ENCODE measurements around the gene PLXNA2. TPM values are rescaled to one million over a fixed set of nuclear protein-coding genes. Genes with fewer than 3 reads are reported as not detected.
A peak's percentile ranks its signal among the peaks of the same experiment; 100 is the strongest.

Gene PLXNA2
- total and polyA plus RNA-seq, 2 of the 13 experiments (the other 11 are each of a cell fraction or from before 2014, with no cell fraction given): 1.1 to 2.1 TPM

GRCh38 chr1:208158640-208159554 is 85.3 kb downstream of the PLXNA2 start (continued):
- no peak for TF ChIP-seq RERE (CRISPR knock-in tag; IDR thresholded peaks at IDR 0.05; ENCODE audit: low read depth)
- TF ChIP-seq GABPA (IDR thresholded peaks at IDR 0.05; ENCODE audit: low read depth, low read length): no peak
- no peak for TF ChIP-seq GABPA (CRISPR knock-in tag; IDR thresholded peaks at IDR 0.05; ENCODE audit: low read depth)
- peak; percentile 83; the same call in 1 of the 2 replicates for TF ChIP-seq FOXO4 (CRISPR knock-in tag; conservative IDR thresholded peaks at IDR 0.05)
- no peak for TF ChIP-seq TGIF2 (CRISPR knock-in tag; IDR thresholded peaks at IDR 0.05)
- 0 out of 2 replicates have a peak, but pooled peaks have one; percentile 31 for TF ChIP-seq ZNF317 (CRISPR knock-in tag; IDR thresholded peaks at IDR 0.05)
- TF ChIP-seq PTBP1 (IDR thresholded peaks at IDR 0.05; ENCODE audit: low read depth, low read length, poor library complexity, severe bottlenecking): no peak
- TF ChIP-seq, protein P1, sequence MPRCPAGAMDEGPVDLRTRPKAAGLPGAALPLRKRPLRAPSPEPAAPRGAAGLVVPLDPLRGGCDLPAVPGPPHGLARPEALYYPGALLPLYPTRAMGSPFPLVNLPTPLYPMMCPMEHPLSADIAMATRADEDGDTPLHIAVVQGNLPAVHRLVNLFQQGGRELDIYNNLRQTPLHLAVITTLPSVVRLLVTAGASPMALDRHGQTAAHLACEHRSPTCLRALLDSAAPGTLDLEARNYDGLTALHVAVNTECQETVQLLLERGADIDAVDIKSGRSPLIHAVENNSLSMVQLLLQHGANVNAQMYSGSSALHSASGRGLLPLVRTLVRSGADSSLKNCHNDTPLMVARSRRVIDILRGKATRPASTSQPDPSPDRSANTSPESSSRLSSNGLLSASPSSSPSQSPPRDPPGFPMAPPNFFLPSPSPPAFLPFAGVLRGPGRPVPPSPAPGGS (CRISPR knock-in tag; IDR thresholded peaks at IDR 0.05): peak; percentile 90
- no peak for TF ChIP-seq KDM3A (CRISPR knock-in tag; IDR thresholded peaks at IDR 0.05; ENCODE audit: low read depth)
- TF ChIP-seq ZFP82 (CRISPR knock-in tag; IDR thresholded peaks at IDR 0.05; ENCODE audit: borderline replicate concordance): no peak
- no peak for TF ChIP-seq SIX1 (CRISPR knock-in tag; IDR thresholded peaks at IDR 0.05; ENCODE audit: borderline replicate concordance)
- no peak for TF ChIP-seq ZNF775 (CRISPR knock-in tag; IDR thresholded peaks at IDR 0.05; ENCODE audit: borderline replicate concordance)
- peak; percentile 31; the same call in 1 of the 2 replicates for TF ChIP-seq HDAC1 (CRISPR knock-in tag; IDR thresholded peaks at IDR 0.05)
- TF ChIP-seq, protein P2, sequence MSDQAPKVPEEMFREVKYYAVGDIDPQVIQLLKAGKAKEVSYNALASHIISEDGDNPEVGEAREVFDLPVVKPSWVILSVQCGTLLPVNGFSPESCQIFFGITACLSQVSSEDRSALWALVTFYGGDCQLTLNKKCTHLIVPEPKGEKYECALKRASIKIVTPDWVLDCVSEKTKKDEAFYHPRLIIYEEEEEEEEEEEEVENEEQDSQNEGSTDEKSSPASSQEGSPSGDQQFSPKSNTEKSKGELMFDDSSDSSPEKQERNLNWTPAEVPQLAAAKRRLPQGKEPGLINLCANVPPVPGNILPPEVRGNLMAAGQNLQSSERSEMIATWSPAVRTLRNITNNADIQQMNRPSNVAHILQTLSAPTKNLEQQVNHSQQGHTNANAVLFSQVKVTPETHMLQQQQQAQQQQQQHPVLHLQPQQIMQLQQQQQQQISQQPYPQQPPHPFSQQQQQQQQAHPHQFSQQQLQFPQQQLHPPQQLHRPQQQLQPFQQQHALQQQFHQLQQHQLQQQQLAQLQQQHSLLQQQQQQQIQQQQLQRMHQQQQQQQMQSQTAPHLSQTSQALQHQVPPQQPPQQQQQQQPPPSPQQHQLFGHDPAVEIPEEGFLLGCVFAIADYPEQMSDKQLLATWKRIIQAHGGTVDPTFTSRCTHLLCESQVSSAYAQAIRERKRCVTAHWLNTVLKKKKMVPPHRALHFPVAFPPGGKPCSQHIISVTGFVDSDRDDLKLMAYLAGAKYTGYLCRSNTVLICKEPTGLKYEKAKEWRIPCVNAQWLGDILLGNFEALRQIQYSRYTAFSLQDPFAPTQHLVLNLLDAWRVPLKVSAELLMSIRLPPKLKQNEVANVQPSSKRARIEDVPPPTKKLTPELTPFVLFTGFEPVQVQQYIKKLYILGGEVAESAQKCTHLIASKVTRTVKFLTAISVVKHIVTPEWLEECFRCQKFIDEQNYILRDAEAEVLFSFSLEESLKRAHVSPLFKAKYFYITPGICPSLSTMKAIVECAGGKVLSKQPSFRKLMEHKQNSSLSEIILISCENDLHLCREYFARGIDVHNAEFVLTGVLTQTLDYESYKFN (CRISPR knock-in tag; conservative IDR thresholded peaks at IDR 0.05): peak; percentile 82
- TF ChIP-seq, protein P3, sequence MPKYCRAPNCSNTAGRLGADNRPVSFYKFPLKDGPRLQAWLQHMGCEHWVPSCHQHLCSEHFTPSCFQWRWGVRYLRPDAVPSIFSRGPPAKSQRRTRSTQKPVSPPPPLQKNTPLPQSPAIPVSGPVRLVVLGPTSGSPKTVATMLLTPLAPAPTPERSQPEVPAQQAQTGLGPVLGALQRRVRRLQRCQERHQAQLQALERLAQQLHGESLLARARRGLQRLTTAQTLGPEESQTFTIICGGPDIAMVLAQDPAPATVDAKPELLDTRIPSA (CRISPR knock-in tag; IDR thresholded peaks at IDR 0.05; ENCODE audit: borderline replicate concordance): no peak
- TF ChIP-seq ZNF143 (CRISPR knock-in tag; IDR thresholded peaks at IDR 0.05): no peak

Measured in HepG2 (cell line).